Measurements from ENCODE around the gene MPC1L.

GRCh38 chrX:40582811-40583210 lies 40.4 kb upstream of the MPC1L start:
- TF ChIP-seq CTCF (IDR thresholded peaks at IDR 0.05) (no peak), POLR2AphosphoS5 (IDR thresholded peaks at IDR 0.05) (no peak)

Data from breast epithelium (tissue), 3 donors.